GM12878 (cell line): ENCODE measurements around the gene IFIT1.

Experiments
- CREB1 ChIP-seq: IDR thresholded peaks from 2 replicates; pipeline ENCODE4 v1.6.1; 2012; ENCODE audit warnings: low read depth, mild to moderate bottlenecking, inconsistent platforms
- CREM ChIP-seq: IDR thresholded peaks from 2 replicates; pipeline ENCODE4 v1.6.1; 2014; ENCODE audit warnings: antibody characterized with exemption, low read depth
- CTCF ChIP-seq, 3 experiments: IDR thresholded peaks in 2 of 3; conservative IDR thresholded peaks in 1 of 3; 2 replicates each; pipeline ENCODE4 v1.5.1; 2011; ENCODE audit warnings: low read depth in 3 of 3, low read length in 3 of 3, mild to moderate bottlenecking in 3 of 3, control low read depth in 2 of 3, moderate library complexity in 2 of 3, inconsistent platforms in 1 of 3, mixed read lengths in 1 of 3; ENCODE audit not compliant: control insufficient read depth in 2 of 3, insufficient read depth in 1 of 3; ENCODE audit errors: extremely low read depth in 1 of 3
- EZH2 ChIP-seq: IDR thresholded peaks from 2 replicates; pipeline ENCODE4 v1.6.1; 2012; ENCODE audit warnings: low read depth, mild to moderate bottlenecking, control low read depth, inconsistent platforms, low read length, borderline replicate concordance; ENCODE audit not compliant: control insufficient read depth
- KAT2A ChIP-seq: conservative IDR thresholded peaks from 2 replicates; pipeline ENCODE4 v1.6.1; 2011; ENCODE audit warnings: low read depth, low read length; ENCODE audit not compliant: control insufficient read depth
- POLR2A ChIP-seq: IDR thresholded peaks from 2 replicates; pipeline ENCODE4 v1.6.1; 2011; ENCODE audit warnings: low read depth, mild to moderate bottlenecking, low read length
- SMC3 ChIP-seq: IDR thresholded peaks from 2 replicates; pipeline ENCODE4 v1.6.1; 2011; ENCODE audit warnings: low read length, improper control_type of control experiment, borderline replicate concordance
- SP1 ChIP-seq: IDR thresholded peaks from one replicate; pipeline ENCODE4 v1.6.1; 2011; ENCODE audit warnings: low read depth, low read length
- SUPT20H ChIP-seq: IDR thresholded peaks from 2 replicates; pipeline ENCODE4 v1.6.1; 2011; ENCODE audit warnings: low read depth, mild to moderate bottlenecking, low read length, moderate library complexity, borderline replicate concordance; ENCODE audit not compliant: control insufficient read depth
- TCF12 ChIP-seq: IDR thresholded peaks from 2 replicates; pipeline ENCODE4 v1.6.1; 2011; ENCODE audit warnings: low read depth, mild to moderate bottlenecking, low read length
- TF ChIP-seq, protein P1 (sequence below): fragments of 450-650 bp; IDR thresholded peaks from 2 replicates; pipeline ENCODE4 v1.6.1; 2017; ENCODE audit warnings: mild to moderate bottlenecking, low read depth, inconsistent platforms; ENCODE audit not compliant: poor library complexity, severe bottlenecking

DNA sequence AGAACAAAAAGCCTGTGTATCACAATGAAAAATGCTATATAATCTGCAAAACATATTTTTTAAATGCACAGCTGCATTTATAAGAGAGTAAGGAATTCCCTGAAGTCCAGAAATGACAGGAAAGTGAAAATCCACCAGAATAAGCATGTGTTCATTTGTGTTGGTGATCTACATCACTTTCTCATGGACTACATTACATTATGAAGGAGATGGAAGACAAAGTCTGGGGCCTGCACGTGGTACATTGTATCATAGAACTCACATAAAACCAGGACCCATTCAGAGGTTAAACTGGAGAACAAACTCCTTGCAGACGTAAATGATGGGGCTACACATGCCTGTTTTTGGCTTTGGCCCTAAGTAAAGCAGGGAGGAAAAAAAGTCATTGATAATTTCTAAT is 48.3 kb upstream of the IFIT1 start:
- TF ChIP-seq CTCF (IDR thresholded peaks at IDR 0.05 in 2 of 3, conservative IDR thresholded peaks at IDR 0.05 in 1 of 3; ENCODE audit: control insufficient read depth in 2 of 3, extremely low read depth in 1 of 3, insufficient read depth in 1 of 3, low read depth in 3 of 3, low read length in 3 of 3) (no peak), CREM (no peak), KAT2A (no peak), CREB1 (no peak), POLR2A (no peak), SP1 (no peak), TCF12 (no peak), SMC3 (no peak), EZH2 (no peak), SUPT20H (no peak)
- TF ChIP-seq, protein P1, sequence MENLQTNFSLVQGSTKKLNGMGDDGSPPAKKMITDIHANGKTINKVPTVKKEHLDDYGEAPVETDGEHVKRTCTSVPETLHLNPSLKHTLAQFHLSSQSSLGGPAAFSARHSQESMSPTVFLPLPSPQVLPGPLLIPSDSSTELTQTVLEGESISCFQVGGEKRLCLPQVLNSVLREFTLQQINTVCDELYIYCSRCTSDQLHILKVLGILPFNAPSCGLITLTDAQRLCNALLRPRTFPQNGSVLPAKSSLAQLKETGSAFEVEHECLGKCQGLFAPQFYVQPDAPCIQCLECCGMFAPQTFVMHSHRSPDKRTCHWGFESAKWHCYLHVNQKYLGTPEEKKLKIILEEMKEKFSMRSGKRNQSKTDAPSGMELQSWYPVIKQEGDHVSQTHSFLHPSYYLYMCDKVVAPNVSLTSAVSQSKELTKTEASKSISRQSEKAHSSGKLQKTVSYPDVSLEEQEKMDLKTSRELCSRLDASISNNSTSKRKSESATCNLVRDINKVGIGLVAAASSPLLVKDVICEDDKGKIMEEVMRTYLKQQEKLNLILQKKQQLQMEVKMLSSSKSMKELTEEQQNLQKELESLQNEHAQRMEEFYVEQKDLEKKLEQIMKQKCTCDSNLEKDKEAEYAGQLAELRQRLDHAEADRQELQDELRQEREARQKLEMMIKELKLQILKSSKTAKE, result no peak
